Measurements from ENCODE around the gene PRPSAP2. TPM values are rescaled to one million over a fixed set of nuclear protein-coding genes. Genes with fewer than 3 reads are reported as not detected.

Gene PRPSAP2
- total and polyA plus RNA-seq, 2 of the 8 experiments (the other 6 are each of a cell fraction or from before 2014, with no cell fraction given): 28.7 to 50.5 TPM

GRCh38 chr17:18891541-18891940 lies 33.6 kb downstream of the PRPSAP2 start:
- H2BK15ac ChIP-seq (ENCODE audit: low read length): no peak overlapping the region
- ChIA-PET POLR2A (ENCODE audit: partially characterized antibody) (no interaction called here), CTCF (ENCODE audit: partially characterized antibody) (no interaction called here)
- H3K14ac ChIP-seq (ENCODE audit: insufficient read length): no peak overlapping the region
- no peaks in the 10 kb centered on the region; the same call in 1 of the 2 replicates for H3K23me2 ChIP-seq (ENCODE audit: low read depth, low read length)
- H3K56ac ChIP-seq (replicated peaks; ENCODE audit: insufficient read length, low read depth, low read length): no peak overlapping the region
- H3K36me3 ChIP-seq (ENCODE audit: control insufficient read depth in 2 of 4, insufficient read depth in 4 of 4, low read length in 3 of 4): peaks cover 9 to 35% (median 27%) of the 10 kb centered on the region in 4 experiments
- H3K79me2 ChIP-seq (ENCODE audit: control insufficient read depth in 1 of 2, insufficient read depth in 2 of 2, low read length in 2 of 2): no peaks in the 10 kb centered on the region
- H3K9ac ChIP-seq (replicated peaks in 1 of 4; ENCODE audit: extremely low read depth in 1 of 4, low read depth in 3 of 4, low read length in 3 of 4): no peak overlapping the region; a peak in 1 of 7 replicates
- H3K18ac ChIP-seq (ENCODE audit: extremely low read depth, low read length): no peak overlapping the region
- H2BK20ac ChIP-seq (ENCODE audit: low read length): no peak overlapping the region
- no peak overlapping the region for H2BK12ac ChIP-seq (ENCODE audit: low read depth, low read length)
- no peak overlapping the region for H2AK5ac ChIP-seq (ENCODE audit: low read depth, low read length)
- no peaks in the 10 kb centered on the region for H3K9me3 ChIP-seq (ENCODE audit: insufficient read depth in 2 of 2, low read depth in 1 of 2, low read length in 1 of 2)
- H4K5ac ChIP-seq (ENCODE audit: insufficient read length, low read depth, low read length): no peak overlapping the region
- H2BK120ac ChIP-seq (replicated peaks; ENCODE audit: low read depth, low read length): no peak overlapping the region
- no peaks in the 10 kb centered on the region for H3K4me1 ChIP-seq (replicated peaks in 1 of 4; ENCODE audit: control insufficient read depth in 3 of 4, insufficient read depth in 4 of 4, low read length in 3 of 4)
- H4K8ac ChIP-seq (ENCODE audit: extremely low read depth, insufficient read depth, low read length): no peak overlapping the region
- H2BK5ac ChIP-seq (ENCODE audit: low read depth, low read length): no peak overlapping the region
- no peak overlapping the region for H3K27ac ChIP-seq (ENCODE audit: low read depth, low read length)
- DNase-seq (ENCODE audit: low read depth in 1 of 2, low spot score in 2 of 2): no peak
- FAIRE-seq: no peak
- no peak overlapping the region for H3K4me3 ChIP-seq (ENCODE audit: extremely low read depth in 1 of 4, insufficient read depth in 2 of 4, low read depth in 3 of 4, low read length in 4 of 4)
- H2AFZ ChIP-seq (ENCODE audit: low read length): no peak overlapping the region
- WGBS, 2 experiments (ENCODE audit: extremely low coverage in 1 of 2, insufficient coverage in 1 of 2, insufficient read length in 1 of 2, insufficient replicate concordance in 2 of 2, low coverage in 1 of 2, low lambda C conversion rate in 2 of 2, missing lambda C conversion rate in 1 of 2): 95% methylated on average over 6 of the region's 6 CpGs; no CpG with 5 or more reads in 1 of the 2 experiments
- TF ChIP-seq SP1 (IDR thresholded peaks at IDR 0.05; ENCODE audit: low read depth, low read length): no peak
- no peak for TF ChIP-seq MAX (IDR thresholded peaks at IDR 0.05)
- no peak for TF ChIP-seq CBX5 (IDR thresholded peaks at IDR 0.05; ENCODE audit: low read depth, low read length)
- TF ChIP-seq EZH2 (IDR thresholded peaks at IDR 0.05; ENCODE audit: low read depth, low read length, severe bottlenecking): no peak
- no peak for TF ChIP-seq CEBPB (IDR thresholded peaks at IDR 0.05; ENCODE audit: low read depth, low read length)
- no peak for TF ChIP-seq CTCF (IDR thresholded peaks at IDR 0.05; ENCODE audit: control extremely low read depth in 1 of 3, insufficient read depth in 1 of 3, low read depth in 1 of 3, low read length in 3 of 3)
- TF ChIP-seq BCL11A (IDR thresholded peaks at IDR 0.05; ENCODE audit: low read depth in 2 of 2, low read length in 2 of 2): no peak
- H3K4ac ChIP-seq (replicated peaks; ENCODE audit: insufficient read length, low read depth, low read length): no peak overlapping the region
- H3K27me3 ChIP-seq (replicated peaks in 1 of 4; ENCODE audit: control insufficient read depth in 3 of 4, extremely low read depth in 1 of 4, insufficient read depth in 3 of 4, low read length in 3 of 4): no peaks in the 10 kb centered on the region
- H3K4me2 ChIP-seq (ENCODE audit: insufficient read depth in 1 of 2, low read depth in 2 of 2, low read length in 2 of 2): no peak overlapping the region
- H4K91ac ChIP-seq (replicated peaks; ENCODE audit: insufficient read length, low read length): no peak overlapping the region
- H4K20me1 ChIP-seq (replicated peaks in 1 of 2; ENCODE audit: control insufficient read depth in 1 of 2, insufficient read depth in 2 of 2, low read length in 2 of 2): peaks cover 0 to 1% of the 10 kb centered on the region in 2 experiments
- peaks cover under 1% of the 10 kb centered on the region; the same call in 1 of the 2 replicates for H3K79me1 ChIP-seq (ENCODE audit: low read depth, low read length)
- H3K23ac ChIP-seq (ENCODE audit: insufficient read length): no peak overlapping the region

All from H1 (cell line).